Measurements from ENCODE around the gene BBS1.
"Not testable (repeated sequence)": the region's sequence is repeated elsewhere in the genome, so short reads cannot be mapped to it uniquely, and the experiment has no call there.

Gene BBS1

GRCh38 chr11:66510271-66510989 is at the start of gene BBS1:
Gene BBS1, plus strand, starts transcription at chr11:66510635. Its CDS starts 25 bp downstream, at chr11:66510660.
- H3K27me3 ChIP-seq (ENCODE audit: control insufficient read depth, low read length): no peaks in the 10 kb centered on the region
- no peaks in the 10 kb centered on the region for H4K20me1 ChIP-seq (ENCODE audit: control insufficient read depth, insufficient read depth, low read depth, low read length)
- H3F3A ChIP-seq (ENCODE audit: control insufficient read depth, insufficient read depth): no peaks in the 10 kb centered on the region
- peak within 1 kb of the TSS; percentile 82 for H3K4me2 ChIP-seq (ENCODE audit: low read length)
- H3K36me3 ChIP-seq (ENCODE audit: control insufficient read depth, low read length): peaks cover 4% of the 10 kb centered on the region; the same call in 1 of the 2 replicates
- peaks cover 8% of the 10 kb centered on the region for H3K79me2 ChIP-seq (ENCODE audit: control insufficient read depth, low read length)
- TF ChIP-seq CTCF (IDR thresholded peaks at IDR 0.05; ENCODE audit: low read depth, low read length, poor library complexity, severe bottlenecking): no peak
- TF ChIP-seq EZH2phosphoT487 (IDR thresholded peaks at IDR 0.05; ENCODE audit: borderline replicate concordance, low read length): no peak
- H3K9me3 ChIP-seq (ENCODE audit: control insufficient read depth, insufficient read depth, low read length): no peaks in the 10 kb centered on the region
- no peak within 1 kb of the TSS for H3K27ac ChIP-seq (ENCODE audit: low read depth, low read length)
- H3K4me3 ChIP-seq (ENCODE audit: low read length): peak within 1 kb of the TSS; percentile 85
- no peaks in the 10 kb centered on the region for H3K9me2 ChIP-seq (replicated peaks; ENCODE audit: control insufficient read depth, low read length)
- H3K4me1 ChIP-seq (ENCODE audit: control insufficient read depth, low read length): peaks cover 10% of the 10 kb centered on the region

- Histone ChIP-seq H3K27me3 (ENCODE audit: control insufficient read depth, low read length) (peaks cover 14% of the 10 kb centered on the region), H3K27ac (ENCODE audit: low read depth, low read length) (no peak overlapping the region), H3K4me1 (ENCODE audit: control insufficient read depth, low read length) (peaks cover 48% of the 10 kb centered on the region), H3K79me2 (ENCODE audit: control insufficient read depth, low read length) (no peaks in the 10 kb centered on the region), H3F3A (ENCODE audit: control insufficient read depth, insufficient read depth) (peaks cover 7% of the 10 kb centered on the region), H3K36me3 (ENCODE audit: control insufficient read depth, low read length) (no peaks in the 10 kb centered on the region), H3K9me2 (replicated peaks; ENCODE audit: control insufficient read depth, low read length) (no peaks in the 10 kb centered on the region), H3K9me3 (ENCODE audit: control insufficient read depth, insufficient read depth, low read length) (peaks cover 4% of the 10 kb centered on the region; the same call in 1 of the 2 replicates), H3K4me3 (ENCODE audit: low read length) (no peak overlapping the region), H3K4me2 (ENCODE audit: low read length) (no peak overlapping the region), H4K20me1 (ENCODE audit: control insufficient read depth, insufficient read depth, low read depth, low read length) (no peaks in the 10 kb centered on the region)
- TF ChIP-seq EZH2phosphoT487 (IDR thresholded peaks at IDR 0.05; ENCODE audit: borderline replicate concordance, low read length) (no peak), CTCF (IDR thresholded peaks at IDR 0.05; ENCODE audit: low read depth, low read length, poor library complexity, severe bottlenecking) (no peak)
Measured at GRCh38 chr11:66462010-66462409, 48.4 kb upstream of the BBS1 start.

- H3K9me3 ChIP-seq (ENCODE audit: control insufficient read depth, insufficient read depth, low read length): peaks cover 4% of the 10 kb centered on the region; the same call in 1 of the 2 replicates
- no peaks in the 10 kb centered on the region for H4K20me1 ChIP-seq (ENCODE audit: control insufficient read depth, insufficient read depth, low read depth, low read length)
- TF ChIP-seq EZH2phosphoT487 (IDR thresholded peaks at IDR 0.05; ENCODE audit: borderline replicate concordance, low read length) (no peak), CTCF (IDR thresholded peaks at IDR 0.05; ENCODE audit: low read depth, low read length, poor library complexity, severe bottlenecking) (no peak)
- peaks cover 14% of the 10 kb centered on the region for H3K27me3 ChIP-seq (ENCODE audit: control insufficient read depth, low read length)
- H3K36me3 ChIP-seq (ENCODE audit: control insufficient read depth, low read length): no peaks in the 10 kb centered on the region
- H3K4me2 ChIP-seq (ENCODE audit: low read length): no peak overlapping the region
- peaks cover 7% of the 10 kb centered on the region for H3F3A ChIP-seq (ENCODE audit: control insufficient read depth, insufficient read depth)
- H3K27ac ChIP-seq (ENCODE audit: low read depth, low read length): no peak overlapping the region
- peaks cover 51% of the 10 kb centered on the region for H3K4me1 ChIP-seq (ENCODE audit: control insufficient read depth, low read length)
- no peaks in the 10 kb centered on the region for H3K79me2 ChIP-seq (ENCODE audit: control insufficient read depth, low read length)
- no peaks in the 10 kb centered on the region for H3K9me2 ChIP-seq (replicated peaks; ENCODE audit: control insufficient read depth, low read length)
- H3K4me3 ChIP-seq (ENCODE audit: low read length): no peak overlapping the region
Measured at GRCh38 chr11:66462911-66463310, 47.5 kb upstream of the BBS1 start.

- not testable (repeated sequence) for H3K9me3 ChIP-seq (ENCODE audit: control insufficient read depth, insufficient read depth, low read length); H3F3A ChIP-seq (ENCODE audit: control insufficient read depth, insufficient read depth); H4K20me1 ChIP-seq (ENCODE audit: control insufficient read depth, insufficient read depth, low read depth, low read length); H3K27ac ChIP-seq (ENCODE audit: low read depth, low read length); H3K27me3 ChIP-seq (ENCODE audit: control insufficient read depth, low read length); H3K36me3 ChIP-seq (ENCODE audit: control insufficient read depth, low read length); H3K4me2 ChIP-seq (ENCODE audit: low read length); H3K9me2 ChIP-seq (replicated peaks; ENCODE audit: control insufficient read depth, low read length); H3K4me3 ChIP-seq (ENCODE audit: low read length); H3K79me2 ChIP-seq (ENCODE audit: control insufficient read depth, low read length)
- H3K4me1 ChIP-seq (ENCODE audit: control insufficient read depth, low read length): peaks cover 40% of the 10 kb centered on the region
Measured at GRCh38 chr11:66464116-66464515, 46.3 kb upstream of the BBS1 start.
